Mesothelial cell of epicardium (in vitro differentiated cells): ENCODE measurements around the gene CDK4. TPM values are rescaled to one million over a fixed set of nuclear protein-coding genes. Genes with fewer than 3 reads are reported as not detected.

Experiments
- DNase-seq, 2 experiments: peaks; one replicate each; pipeline ENCODE4 v3.0.0; 2021; ENCODE audit warnings: low spot score in 2 of 2; ENCODE audit not compliant: unreplicated experiment in 2 of 2
- H3K27ac Mint-ChIP-seq: 2 replicates; pipeline ENCODE4 v1.8.0; 2021; ENCODE audit warnings: mixed read lengths
- H3K27me3 Mint-ChIP-seq: 2 replicates; pipeline ENCODE4 v1.8.0; 2021; ENCODE audit warnings: low read depth, mixed read lengths
- H3K36me3 Mint-ChIP-seq: 2 replicates; pipeline ENCODE4 v1.8.0; 2021; ENCODE audit warnings: mixed read lengths
- H3K4me1 Mint-ChIP-seq: 2 replicates; pipeline ENCODE4 v1.8.0; 2021; ENCODE audit warnings: mixed read lengths
- H3K4me3 Mint-ChIP-seq: 2 replicates; pipeline ENCODE4 v1.8.0; 2021; ENCODE audit warnings: mild to moderate bottlenecking, moderate library complexity, mixed read lengths
- H3K9me3 Mint-ChIP-seq: 2 replicates; pipeline ENCODE4 v1.8.0; 2021; ENCODE audit warnings: mixed read lengths
- CTCF ChIP-seq: fragments of 200-600 bp; sonication (generic); IDR thresholded peaks from one replicate; pipeline ENCODE4 v1.5.0; 2021; ENCODE audit warnings: antibody characterized with exemption; ENCODE audit not compliant: unreplicated experiment
- microRNA-seq: library from miRNA; unstranded; fragments of <30 nt; microRNA quantifications from one replicate; pipeline ENCODE4 v1.2.0, GENCODE V29; 2021; ENCODE audit warnings: inconsistent platforms, mixed read lengths
- total RNA-seq: library from RNA; stranded (reverse); gene quantifications from 3 replicates; pipeline ENCODE4 v1.2.1, GENCODE V29; 2021

Gene CDK4
- total RNA-seq, 1 donor from 2014 or later = 171 TPM

GRCh38 chr12:57712701-57713100 is 39.4 kb downstream of the CDK4 start:
- DNase-seq = no peak
- no peak for TF ChIP-seq CTCF
- no peaks in the 10 kb centered on the region for H3K4me1 Mint-ChIP-seq
- H3K36me3 Mint-ChIP-seq = peaks cover 28% of the 10 kb centered on the region
- no peaks in the 10 kb centered on the region for H3K27me3 Mint-ChIP-seq
- peaks cover 8% of the 10 kb centered on the region for H3K9me3 Mint-ChIP-seq
- H3K27ac Mint-ChIP-seq = no peak overlapping the region
- no peak overlapping the region for H3K4me3 Mint-ChIP-seq

- TF ChIP-seq CTCF = no peak
- no peak overlapping the region for H3K27ac Mint-ChIP-seq
- peaks cover 17% of the 10 kb centered on the region for H3K9me3 Mint-ChIP-seq
- no peak for DNase-seq
- peaks cover 44% of the 10 kb centered on the region for H3K36me3 Mint-ChIP-seq
- no peak overlapping the region for H3K4me3 Mint-ChIP-seq
- H3K4me1 Mint-ChIP-seq = no peaks in the 10 kb centered on the region
- no peaks in the 10 kb centered on the region for H3K27me3 Mint-ChIP-seq
These were observed 43.8 kb downstream of the CDK4 start for GRCh38 chr12:57708296-57708695.

- no peak for TF ChIP-seq CTCF
- Mint-ChIP-seq H3K36me3 (peaks cover 47% of the 10 kb centered on the region), H3K27me3 (no peaks in the 10 kb centered on the region), H3K27ac (no peak overlapping the region), H3K4me1 (no peaks in the 10 kb centered on the region), H3K9me3 (peaks cover 26% of the 10 kb centered on the region), H3K4me3 (no peak overlapping the region)
- DNase-seq = no peak
These were observed 44.9 kb downstream of the CDK4 start for GRCh38 chr12:57707250-57707649.

- Mint-ChIP-seq H3K4me3 (no peak overlapping the region), H3K4me1 (no peaks in the 10 kb centered on the region), H3K36me3 (peaks cover 61% of the 10 kb centered on the region), H3K9me3 (peaks cover 18% of the 10 kb centered on the region), H3K27me3 (no peaks in the 10 kb centered on the region), H3K27ac (no peak overlapping the region)
- no peak for TF ChIP-seq CTCF
- DNase-seq = no peak
These were observed 51.8 kb downstream of the CDK4 start for GRCh38 chr12:57700317-57700716.

GRCh38 chr12:57698414-57698813 is 53.7 kb downstream of the CDK4 start:
- no peaks in the 10 kb centered on the region for H3K4me1 Mint-ChIP-seq
- DNase-seq = no peak
- H3K4me3 Mint-ChIP-seq = no peak overlapping the region
- peaks cover 48% of the 10 kb centered on the region for H3K36me3 Mint-ChIP-seq
- H3K27ac Mint-ChIP-seq = no peak overlapping the region
- H3K9me3 Mint-ChIP-seq = peaks cover 9% of the 10 kb centered on the region
- no peaks in the 10 kb centered on the region for H3K27me3 Mint-ChIP-seq
- no peak for TF ChIP-seq CTCF

Small RNA genes lying within 50 kb of the gene (microRNA-seq; reads per million reads assigned to microRNA genes)
- gene MIR6759 = not detected

Other genes starting within 250 kb of the CDK4 start
- 15.6 to 18.6 TPM (median 17.2 TPM) in 3 replicates for gene DDIT3, start 231.8 kb downstream of the CDK4 start, total RNA-seq
- gene MBD6, start 229.5 kb downstream of the CDK4 start, total RNA-seq = 113 to 121 TPM (median 118 TPM) in 3 replicates
- gene DCTN2, start 205.1 kb downstream of the CDK4 start, total RNA-seq = 102 to 103 TPM (median 102 TPM) in 3 replicates
- gene KIF5A, start 202.3 kb downstream of the CDK4 start, total RNA-seq = 0.40 to 0.69 TPM (median 0.59 TPM) in 3 replicates
- 23.4 to 24.2 TPM (median 23.7 TPM) in 3 replicates for gene PIP4K2C, start 161.1 kb downstream of the CDK4 start, total RNA-seq
- gene DTX3, start 147.5 kb downstream of the CDK4 start, total RNA-seq = 88.3 to 93.6 TPM (median 90.0 TPM) in 3 replicates
- 60.4 to 65.0 TPM (median 62.4 TPM) in 3 replicates for gene ARHGEF25, start 140.9 kb downstream of the CDK4 start, total RNA-seq
- 0.34 to 0.78 TPM (median 0.35 TPM) in 3 replicates for gene B4GALNT1, start 119.1 kb downstream of the CDK4 start, total RNA-seq
- 160 to 167 TPM (median 166 TPM) in 3 replicates for gene OS9, start 58.2 kb downstream of the CDK4 start, total RNA-seq
- 2.0 to 2.8 TPM (median 2.2 TPM) in 3 replicates for gene AGAP2, start 13.6 kb downstream of the CDK4 start, total RNA-seq
- gene TSPAN31, start 7.3 kb downstream of the CDK4 start, total RNA-seq = 33.2 to 35.2 TPM (median 34.6 TPM) in 3 replicates
- 11.0 to 13.2 TPM (median 12.7 TPM) in 3 replicates for gene MARCHF9, start 2.8 kb upstream of the CDK4 start, total RNA-seq
- gene CYP27B1, start 14.8 kb upstream of the CDK4 start, total RNA-seq = 3.3 to 4.7 TPM (median 4.0 TPM) in 3 replicates
- gene METTL1, start 19.8 kb upstream of the CDK4 start, total RNA-seq = 31.3 to 32.3 TPM (median 32.1 TPM) in 3 replicates
- gene EEF1AKMT3, start 20.3 kb upstream of the CDK4 start, total RNA-seq = 8.7 to 10.5 TPM (median 10.5 TPM) in 3 replicates
- 23.4 to 31.6 TPM (median 26.2 TPM) in 3 replicates for gene TSFM, start 30.5 kb upstream of the CDK4 start, total RNA-seq
- gene AVIL, start 66.4 kb upstream of the CDK4 start, total RNA-seq = 4.0 to 5.3 TPM (median 4.7 TPM) in 3 replicates
- gene CTDSP2, start 94.4 kb upstream of the CDK4 start, total RNA-seq = 210 to 218 TPM (median 216 TPM) in 3 replicates
- gene ATP23, start 189.3 kb upstream of the CDK4 start, total RNA-seq = 4.5 to 5.5 TPM (median 4.8 TPM) in 3 replicates